Pons (tissue), 1 donor: ENCODE data around the gene CFAP92.
"Not testable (repeated sequence)": the region's sequence is repeated elsewhere in the genome, so short reads cannot be mapped to it uniquely, and the experiment has no call there.

Source experiments
- DNase-seq: peaks from one replicate; pipeline ENCODE4 v3.0.0-alpha.2; 2016; ENCODE audit warnings: low spot score

Gene CFAP92

GRCh38 chr3:128889139-128889894 lies 104.6 kb downstream of the CFAP92 start:
- DNase-seq, result no peak

- no peak for DNase-seq
Observed at GRCh38 chr3:128884992-128885391, 108.9 kb downstream of the CFAP92 start.

- no peak for DNase-seq
Observed at GRCh38 chr3:128882719-128883118, 111.2 kb downstream of the CFAP92 start.

DNA sequence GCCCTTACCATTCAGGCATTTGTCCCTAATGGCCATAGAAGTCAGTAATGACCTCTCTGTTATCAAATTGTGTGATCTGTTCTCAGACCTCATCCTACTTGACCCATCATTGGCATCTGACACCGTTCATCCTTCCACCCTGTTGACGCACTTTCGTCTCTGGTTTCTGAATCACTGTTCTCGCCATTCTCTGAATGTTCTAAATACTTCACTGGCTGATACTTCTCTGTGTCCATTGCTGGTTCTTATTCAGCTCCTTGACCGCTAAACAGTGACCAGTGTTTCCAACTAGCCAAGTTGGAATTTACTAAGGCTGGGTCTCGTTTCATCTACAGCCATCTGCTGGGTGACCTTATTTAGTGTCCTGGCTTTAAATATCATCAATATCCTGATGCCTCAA lies 112.3 kb downstream of the CFAP92 start:
- DNase-seq, result no peak

GRCh38 chr3:128880455-128880854 lies 113.4 kb downstream of the CFAP92 start:
- not testable (repeated sequence) for DNase-seq

DNA sequence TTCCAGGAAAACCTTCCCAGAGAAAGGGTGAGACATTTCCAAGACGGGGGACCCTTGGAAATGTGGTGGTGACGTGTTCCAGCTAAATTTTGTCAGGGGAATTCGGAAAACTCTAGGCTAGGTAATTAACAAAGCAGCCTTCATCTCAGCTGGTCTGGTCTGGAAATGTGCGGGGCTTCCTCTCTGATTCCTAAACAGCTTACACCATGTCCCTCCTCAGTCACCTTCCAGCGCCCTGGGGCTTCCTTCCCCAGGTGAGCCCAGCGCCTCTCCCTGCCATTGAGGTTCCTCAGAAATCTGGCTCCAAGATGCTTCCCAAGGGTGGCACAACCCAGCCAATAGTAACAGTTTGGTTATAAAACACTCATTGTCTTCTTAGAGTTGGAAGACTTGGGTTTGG lies 113.9 kb downstream of the CFAP92 start:
- DNase-seq, result no peak

DNA sequence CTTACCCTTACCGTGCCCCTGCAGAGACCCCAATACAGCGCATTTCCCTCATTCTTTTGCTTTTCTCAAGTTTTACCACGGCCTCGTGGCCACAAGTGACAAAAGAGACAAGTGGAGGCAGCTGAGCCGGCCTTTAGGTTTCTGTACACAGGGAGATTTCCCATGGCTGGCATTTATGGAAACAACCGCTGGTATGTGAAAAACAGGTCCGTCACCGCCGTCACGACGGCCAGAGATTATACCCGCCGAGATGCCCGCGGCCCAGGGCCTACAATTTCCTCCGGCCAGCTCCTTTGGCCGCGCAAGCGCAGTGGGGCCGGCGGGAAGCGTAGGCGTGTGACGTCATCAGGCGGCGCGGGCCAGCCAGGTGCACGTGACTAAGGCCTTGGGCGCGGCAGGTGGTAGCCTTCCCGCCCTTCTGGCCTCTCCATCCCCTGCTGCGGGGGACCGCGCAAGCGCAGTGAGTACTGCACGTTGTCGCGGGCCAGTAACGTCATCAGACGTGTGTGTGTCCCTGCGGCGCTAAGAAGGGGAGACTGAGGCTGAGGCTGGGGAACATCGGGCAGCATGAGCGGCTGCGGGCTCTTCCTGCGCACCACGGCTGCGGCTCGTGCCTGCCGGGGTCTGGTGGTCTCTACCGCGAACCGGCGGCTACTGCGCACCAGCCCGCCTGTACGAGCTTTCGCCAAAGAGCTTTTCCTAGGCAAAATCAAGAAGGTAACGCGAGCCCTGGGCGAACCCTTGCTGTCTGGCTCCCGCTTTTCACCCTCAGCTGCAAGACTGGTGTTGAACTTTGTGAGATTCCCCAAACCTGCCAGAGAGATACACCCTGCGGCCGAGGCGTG lies 114.5 kb downstream of the CFAP92 start, which contains the start of gene ACAD9:
Gene ACAD9, plus strand, starts transcription at position 496 of the 845 bp plus-strand sequence. Its CDS starts 72 bp downstream, at position 568.
- peak; percentile 98 for DNase-seq

GRCh38 chr3:128878556-128879124 lies 115.2 kb downstream of the CFAP92 start:
- DNase-seq, result no peak

- DNase-seq, result no peak
Observed at GRCh38 chr3:128878011-128878457, 115.8 kb downstream of the CFAP92 start.

GRCh38 chr3:128875556-128876120 lies 118.2 kb downstream of the CFAP92 start:
- DNase-seq, result peak; percentile 34

DNA sequence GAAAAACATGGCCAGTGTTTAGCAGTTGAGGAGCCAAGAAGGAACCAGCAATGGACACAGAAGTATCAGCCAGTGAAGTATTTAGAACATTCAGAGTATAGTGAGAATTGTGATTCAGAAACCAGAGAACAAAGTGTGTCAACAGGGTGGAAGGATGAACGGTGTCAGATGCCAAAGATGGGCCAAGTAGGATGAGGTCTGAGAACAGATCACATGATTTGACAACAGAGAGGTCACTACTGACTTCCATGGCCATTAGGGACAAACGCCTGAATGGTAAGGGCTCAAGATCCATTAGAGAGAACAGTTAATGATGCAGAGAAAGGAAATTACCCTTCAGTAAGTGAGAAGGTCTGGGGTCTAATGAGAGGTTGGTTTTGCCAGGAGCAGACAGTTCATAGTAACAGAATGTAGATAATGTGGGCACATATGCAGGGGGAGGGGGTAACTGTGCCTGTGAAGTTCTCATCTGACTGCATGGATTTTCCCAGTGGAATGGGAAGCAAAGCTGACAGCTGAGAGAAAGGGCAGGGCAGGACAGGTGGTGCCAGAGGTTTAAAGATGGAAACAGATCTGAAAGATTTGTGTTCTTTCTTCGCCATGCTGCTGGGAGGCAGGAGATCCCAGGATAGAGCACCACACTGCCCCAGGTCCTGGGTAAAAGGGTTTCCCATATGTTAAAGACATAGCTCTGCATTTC lies 119.2 kb downstream of the CFAP92 start:
- no peak for DNase-seq

GRCh38 chr3:128873244-128874022 lies 120.4 kb downstream of the CFAP92 start:
- no peak for DNase-seq

- DNase-seq, result no peak
Observed at GRCh38 chr3:128872744-128873143, 121.1 kb downstream of the CFAP92 start.

- DNase-seq, result no peak
Observed at GRCh38 chr3:128872282-128872681, 121.6 kb downstream of the CFAP92 start.

GRCh38 chr3:128870347-128870746 lies 123.5 kb downstream of the CFAP92 start:
- DNase-seq, result no peak

DNA sequence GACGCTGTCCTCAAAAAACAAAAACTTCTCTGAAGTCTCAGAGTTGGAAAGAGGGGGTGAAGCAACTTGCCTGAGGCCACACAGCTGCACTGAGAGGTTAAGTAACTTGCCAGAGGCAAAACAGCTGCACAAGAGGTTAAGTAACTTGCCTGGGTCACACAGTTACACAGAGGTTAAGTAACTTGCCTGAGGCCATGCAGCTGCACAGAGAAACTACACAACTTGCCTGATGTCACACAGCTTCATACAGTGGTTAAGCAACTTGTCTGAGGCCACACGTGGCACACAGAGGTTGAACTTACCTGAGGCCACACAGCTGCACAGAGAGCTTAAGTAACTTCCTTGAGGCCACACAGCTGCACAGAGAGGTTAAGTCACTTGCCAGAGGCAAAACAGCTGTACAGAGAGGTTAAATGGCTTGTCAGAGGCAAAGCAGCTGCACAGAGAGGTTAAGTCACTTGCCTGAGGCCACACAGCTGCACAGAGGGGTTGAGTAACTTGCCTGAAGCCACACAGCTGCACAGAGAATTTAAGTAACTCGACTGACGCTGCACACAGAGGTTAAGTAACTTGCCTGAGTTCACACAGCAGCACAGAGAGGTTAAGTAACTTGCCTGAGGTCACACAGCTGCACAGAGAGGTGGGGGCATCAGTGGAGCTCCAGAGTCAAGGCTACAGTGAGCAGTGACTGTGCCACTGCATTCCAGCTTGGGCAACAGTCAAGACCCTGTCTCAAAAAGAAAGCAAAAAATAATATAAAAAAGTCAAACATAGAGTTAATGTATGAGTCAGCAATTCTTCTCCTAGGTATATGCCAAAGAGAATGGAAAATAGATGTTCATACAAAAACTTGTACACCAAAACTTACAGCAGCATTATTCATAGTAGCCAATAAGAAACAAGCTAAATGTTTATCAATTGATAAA lies 126.4 kb downstream of the CFAP92 start:
- no peak for DNase-seq

GRCh38 chr3:128864849-128865804 lies 128.7 kb downstream of the CFAP92 start:
- not testable (repeated sequence) for DNase-seq

GRCh38 chr3:128864351-128864811 lies 129.5 kb downstream of the CFAP92 start:
- DNase-seq, result peak; percentile 58
